HG02840 (cell line): ENCODE data around the gene BRINP2.

Experiments
- ATAC-seq: cut with Tn5 transposase; IDR thresholded peaks from one replicate; pipeline ENCODE4 v1.9.1; 2021; ENCODE audit warnings: mild to moderate bottlenecking, moderate library complexity, moderate number of reproducible peaks; ENCODE audit not compliant: unreplicated experiment, low FRiP score

BRINP2 gene, protein sequence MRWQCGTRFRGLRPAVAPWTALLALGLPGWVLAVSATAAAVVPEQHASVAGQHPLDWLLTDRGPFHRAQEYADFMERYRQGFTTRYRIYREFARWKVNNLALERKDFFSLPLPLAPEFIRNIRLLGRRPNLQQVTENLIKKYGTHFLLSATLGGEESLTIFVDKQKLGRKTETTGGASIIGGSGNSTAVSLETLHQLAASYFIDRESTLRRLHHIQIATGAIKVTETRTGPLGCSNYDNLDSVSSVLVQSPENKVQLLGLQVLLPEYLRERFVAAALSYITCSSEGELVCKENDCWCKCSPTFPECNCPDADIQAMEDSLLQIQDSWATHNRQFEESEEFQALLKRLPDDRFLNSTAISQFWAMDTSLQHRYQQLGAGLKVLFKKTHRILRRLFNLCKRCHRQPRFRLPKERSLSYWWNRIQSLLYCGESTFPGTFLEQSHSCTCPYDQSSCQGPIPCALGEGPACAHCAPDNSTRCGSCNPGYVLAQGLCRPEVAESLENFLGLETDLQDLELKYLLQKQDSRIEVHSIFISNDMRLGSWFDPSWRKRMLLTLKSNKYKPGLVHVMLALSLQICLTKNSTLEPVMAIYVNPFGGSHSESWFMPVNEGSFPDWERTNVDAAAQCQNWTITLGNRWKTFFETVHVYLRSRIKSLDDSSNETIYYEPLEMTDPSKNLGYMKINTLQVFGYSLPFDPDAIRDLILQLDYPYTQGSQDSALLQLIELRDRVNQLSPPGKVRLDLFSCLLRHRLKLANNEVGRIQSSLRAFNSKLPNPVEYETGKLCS

DNA sequence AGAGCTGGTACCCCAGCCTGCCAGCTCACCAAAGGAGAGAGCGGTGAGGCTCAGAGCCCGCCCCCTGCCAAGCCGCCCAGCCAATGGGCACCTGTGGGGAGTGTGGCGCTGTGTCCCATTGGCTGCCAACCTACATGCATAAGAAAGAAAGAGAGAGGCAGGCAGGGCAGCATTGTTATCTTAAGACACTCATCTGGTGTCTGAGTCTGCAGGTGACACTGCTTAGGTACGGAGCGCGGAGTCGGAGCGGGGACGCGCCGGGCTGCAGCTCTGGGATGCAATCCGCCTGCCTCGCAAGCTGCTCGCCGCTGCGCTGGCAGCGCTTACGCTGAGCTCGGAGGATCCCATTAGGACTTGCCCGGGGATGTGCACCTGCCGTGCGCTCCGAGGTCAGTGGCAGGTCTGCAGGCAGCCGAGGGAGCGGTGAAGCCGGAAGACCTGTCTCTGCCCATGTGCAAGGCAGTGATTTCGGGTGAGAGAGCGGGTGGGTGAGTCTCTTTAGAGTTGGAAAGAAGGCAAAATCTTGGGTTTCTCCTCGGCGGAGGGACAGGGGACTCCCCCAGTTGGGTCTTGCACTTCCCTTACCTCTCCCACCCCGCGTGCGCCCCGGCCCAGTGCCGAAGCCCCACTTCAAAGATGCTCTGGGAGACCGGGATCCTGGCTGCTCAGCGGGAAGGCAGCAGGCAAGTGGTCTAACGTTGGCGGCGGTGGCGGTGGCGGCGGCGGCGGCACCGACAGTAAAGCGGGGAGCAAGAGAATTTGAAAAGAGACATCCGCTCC is at the start of gene BRINP2:
TSS of gene BRINP2 (plus strand) at position 203 of the 780 bp plus-strand sequence. CDS start 58,919 bp downstream, outside the sequence.
- ATAC-seq, result no peak

DNA sequence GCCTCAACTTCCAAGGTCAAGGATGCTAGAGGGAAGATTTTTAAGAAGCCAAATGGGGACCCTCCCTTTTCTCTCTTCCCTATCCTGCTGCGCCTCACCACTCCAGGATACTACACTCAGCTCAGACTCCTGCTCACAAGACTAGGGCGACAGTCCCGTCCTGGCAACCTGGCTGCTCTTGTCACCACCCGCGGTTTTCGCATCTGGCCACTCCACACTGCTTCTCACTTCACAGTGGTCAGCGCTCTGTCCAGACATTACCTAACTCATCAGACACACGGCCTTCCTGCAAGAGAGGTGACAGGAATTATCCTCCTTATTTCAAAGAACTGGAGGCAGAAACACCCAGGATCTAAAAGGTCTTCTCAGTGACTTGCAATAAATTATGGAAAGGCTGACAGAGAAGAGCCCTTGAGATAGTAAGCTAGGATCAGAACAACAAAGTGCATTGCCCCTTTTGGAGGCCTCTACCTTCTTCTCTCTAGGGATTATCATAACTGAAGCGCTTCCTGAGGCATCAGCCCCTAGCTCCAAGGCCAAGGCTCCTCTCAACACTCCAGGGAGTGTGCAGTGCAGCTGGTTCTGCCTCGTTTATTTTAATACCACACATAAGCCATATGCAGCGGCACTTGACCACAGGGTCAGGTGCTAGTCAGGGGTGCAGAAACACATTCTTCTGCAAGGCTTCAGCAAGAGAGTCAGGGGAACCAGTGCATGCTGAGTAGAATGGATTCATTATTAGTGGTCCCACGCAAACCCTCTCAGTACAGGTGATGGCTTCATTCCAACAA is 48.1 kb upstream of the BRINP2 start:
- ATAC-seq, result no peak

DNA sequence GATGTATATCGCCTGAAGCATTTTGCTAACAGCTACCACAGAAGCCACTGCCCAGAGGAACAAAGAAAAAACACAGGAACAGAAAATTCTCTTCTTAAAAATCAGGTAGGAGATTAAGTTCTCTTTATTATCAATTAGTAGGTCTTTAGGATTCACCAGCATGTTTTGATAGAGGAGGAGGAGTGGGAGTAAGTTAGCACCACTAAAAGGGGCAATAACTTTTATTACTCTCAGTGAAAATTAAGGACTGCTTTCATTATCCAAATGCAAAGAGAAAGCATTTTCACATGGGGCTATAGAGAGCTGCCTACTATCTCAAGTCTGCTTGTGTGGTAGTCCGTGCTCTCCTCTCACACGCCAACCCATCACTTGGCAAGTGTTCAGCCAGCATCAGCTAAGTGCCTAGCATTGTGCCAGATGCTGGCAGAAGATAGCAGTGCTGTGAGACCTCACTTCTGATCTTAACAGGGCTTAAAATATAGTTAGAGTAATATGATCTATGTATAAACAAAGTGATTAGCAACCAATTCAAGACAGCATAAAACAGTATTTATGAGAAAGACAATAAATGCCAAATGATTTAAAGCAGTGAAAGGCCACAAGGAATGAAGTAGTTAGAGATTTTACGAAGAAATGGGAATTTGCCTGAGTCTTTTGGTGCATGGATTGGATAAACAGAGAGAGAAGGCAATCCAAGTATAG is 46.0 kb upstream of the BRINP2 start:
- no peak for ATAC-seq

DNA sequence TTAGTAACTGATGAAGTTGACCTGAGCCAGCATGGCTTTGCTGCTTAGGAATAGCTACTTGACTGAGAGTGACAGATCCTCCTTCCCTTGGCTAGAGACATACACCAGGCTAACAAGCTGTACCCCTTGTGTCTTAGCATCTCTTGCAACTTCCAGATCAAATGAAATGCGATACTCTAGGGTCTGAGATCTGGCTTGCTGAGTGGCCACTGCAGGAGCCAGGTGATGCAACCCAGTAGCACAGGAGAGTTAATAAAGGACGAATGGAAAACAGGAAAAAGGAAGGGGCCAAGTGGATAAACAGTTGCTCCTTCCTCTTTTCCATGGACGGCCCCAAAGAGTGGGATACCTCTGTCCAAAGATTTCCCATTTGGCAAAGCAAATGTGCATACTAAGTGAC is 44.5 kb upstream of the BRINP2 start:
- ATAC-seq, result no peak

DNA sequence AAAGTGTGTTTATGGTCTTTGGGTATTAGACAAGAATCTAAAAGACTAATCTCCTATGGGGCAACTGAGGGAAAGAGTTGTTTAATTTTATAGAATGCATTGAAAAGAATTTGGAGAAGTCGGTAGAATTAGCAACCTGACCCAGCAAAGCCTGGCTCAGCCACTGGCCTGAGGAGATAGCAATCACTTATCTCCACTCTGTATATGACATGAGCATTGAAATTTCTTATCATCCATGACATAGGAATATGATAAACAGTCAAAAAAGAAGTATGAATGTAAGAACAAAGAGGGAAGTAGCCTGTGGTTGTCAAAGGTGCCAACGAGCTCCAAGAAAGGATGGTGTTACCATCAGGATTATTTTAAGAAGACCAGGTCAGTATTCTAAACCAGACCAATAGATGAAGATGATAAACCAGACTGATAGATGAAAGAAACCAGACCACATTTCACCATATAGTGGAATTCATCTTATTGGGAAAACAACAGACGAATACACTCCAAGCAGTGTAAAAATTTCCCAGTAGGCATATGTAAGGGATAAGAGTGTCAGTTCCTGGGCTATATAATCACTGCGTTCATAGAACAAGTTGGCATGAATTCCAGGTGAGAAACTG is 42.0 kb upstream of the BRINP2 start:
- ATAC-seq, result no peak

DNA sequence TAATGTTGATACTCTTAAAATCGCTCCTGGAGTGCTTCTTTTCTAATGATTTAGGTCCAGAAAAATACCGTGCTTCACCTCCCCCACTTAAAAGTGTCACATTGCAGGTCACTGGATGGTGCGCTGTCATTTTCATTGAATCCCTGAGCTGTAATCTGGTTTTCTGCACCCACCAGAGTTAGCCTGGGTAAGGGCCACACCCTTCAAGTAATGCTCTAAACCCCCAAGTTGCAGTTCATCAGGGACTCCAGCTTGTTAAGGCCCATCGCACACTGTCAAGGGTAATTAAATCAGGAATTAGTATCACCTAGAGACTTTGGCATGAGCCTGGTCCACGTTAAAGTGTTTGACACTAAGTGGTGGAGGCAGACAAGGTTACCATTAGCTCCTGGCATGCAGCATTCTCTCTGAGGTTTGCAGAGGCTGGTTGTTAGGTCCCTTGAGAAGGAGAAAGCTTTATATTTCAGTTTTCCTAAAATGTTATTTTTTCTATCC is 40.3 kb upstream of the BRINP2 start:
- ATAC-seq, result no peak

DNA sequence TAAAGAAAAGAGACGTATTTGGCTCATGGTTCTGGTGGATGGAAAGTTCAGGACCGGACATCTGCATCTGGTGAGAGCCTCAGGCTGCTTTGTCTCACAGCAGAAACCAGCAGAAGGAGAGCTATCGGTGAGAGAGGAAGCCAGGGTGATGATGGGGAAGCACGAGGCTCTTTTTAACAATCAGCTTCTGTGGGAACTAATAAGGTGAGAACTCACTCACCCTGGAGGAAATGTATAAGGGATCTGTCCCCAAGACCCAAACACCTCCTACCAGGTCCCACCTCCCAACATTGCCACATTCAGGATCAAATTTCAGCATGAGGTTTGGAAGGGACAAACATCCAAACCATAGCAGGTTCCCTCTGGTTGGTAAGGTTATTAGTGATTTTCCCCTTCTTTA is 39.0 kb upstream of the BRINP2 start:
- ATAC-seq, result no peak

DNA sequence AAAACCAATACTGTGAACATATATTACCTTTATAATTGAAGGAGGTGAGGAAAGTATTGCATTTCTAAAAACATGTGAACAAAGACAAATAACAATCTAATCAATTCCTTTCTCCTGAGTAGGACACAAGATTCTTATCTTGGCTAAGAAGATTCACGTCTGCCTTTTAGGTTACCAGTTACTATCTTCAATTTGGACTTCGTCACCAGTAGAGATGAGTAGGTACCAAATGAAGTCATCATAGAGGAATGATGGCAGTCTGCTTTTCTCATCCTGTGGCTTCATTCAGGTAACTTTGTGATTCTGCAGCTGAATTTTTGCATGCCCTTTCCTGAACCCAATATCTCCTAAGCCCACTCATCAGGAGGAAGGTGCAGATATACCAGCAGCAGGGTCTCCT is 38.6 kb upstream of the BRINP2 start:
- no peak for ATAC-seq

DNA sequence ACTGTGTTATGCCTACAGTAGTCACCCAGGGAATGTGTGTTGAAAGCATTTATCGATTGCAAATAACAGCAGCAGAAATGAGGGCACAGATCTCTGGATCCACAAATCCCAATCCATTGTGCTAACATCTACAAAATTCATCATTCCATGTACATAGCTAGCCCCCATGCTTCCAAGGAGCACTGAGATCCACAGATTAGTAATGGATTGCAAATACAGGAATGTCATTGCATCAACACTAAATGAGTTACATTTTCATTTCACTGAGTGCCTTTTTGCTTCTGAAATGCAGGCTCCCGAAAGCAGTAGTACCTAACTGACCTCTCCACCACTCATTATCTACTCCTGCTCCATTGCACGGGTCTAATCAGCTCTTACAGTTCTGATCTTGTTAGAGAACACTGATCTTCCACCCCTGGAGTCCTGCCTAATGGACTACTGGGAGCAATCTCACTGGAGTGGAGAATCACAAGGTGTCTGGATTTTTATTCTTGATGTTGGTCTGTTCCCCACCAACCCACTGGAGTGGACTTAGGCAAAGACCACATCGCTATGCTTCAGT is 36.7 kb upstream of the BRINP2 start:
- ATAC-seq, result no peak

DNA sequence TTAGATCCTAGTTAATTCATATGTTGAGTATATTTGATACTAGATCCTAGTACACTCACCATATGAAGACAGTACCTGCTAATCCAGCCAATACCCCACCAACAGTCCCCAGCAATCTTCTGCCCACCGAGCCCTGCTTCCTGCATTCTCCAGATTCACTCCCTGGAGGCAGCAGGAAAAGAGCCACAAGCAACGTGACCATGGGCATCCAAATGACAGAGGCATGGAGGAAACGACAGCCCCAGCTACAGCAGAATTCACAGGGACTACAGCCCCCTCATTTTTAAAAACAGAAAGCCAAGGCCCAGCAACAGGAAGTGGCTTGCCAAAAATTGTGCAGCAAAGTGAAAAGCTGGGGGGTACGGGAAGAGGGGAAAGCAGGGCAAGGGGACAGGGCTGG is 35.5 kb upstream of the BRINP2 start:
- ATAC-seq, result no peak

DNA sequence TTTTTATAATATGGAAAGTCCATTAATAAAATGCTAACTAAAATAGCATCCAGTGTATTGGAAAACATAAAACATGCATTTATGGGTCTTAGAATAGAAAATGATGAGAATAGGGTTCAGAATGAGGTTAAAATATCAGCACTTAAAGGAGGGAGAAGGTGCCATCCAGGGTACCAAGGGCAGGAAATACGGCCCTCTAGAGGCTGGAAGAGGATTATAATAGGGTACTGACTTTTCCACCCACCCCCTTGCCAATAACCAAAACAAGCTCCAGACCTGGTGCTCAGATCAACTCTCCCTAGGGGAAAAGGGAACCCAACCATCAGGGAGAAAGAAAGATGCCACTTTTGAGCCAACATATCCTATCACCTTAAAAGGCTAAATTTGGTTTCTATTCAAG is 32.9 kb upstream of the BRINP2 start:
- ATAC-seq, result no peak

DNA sequence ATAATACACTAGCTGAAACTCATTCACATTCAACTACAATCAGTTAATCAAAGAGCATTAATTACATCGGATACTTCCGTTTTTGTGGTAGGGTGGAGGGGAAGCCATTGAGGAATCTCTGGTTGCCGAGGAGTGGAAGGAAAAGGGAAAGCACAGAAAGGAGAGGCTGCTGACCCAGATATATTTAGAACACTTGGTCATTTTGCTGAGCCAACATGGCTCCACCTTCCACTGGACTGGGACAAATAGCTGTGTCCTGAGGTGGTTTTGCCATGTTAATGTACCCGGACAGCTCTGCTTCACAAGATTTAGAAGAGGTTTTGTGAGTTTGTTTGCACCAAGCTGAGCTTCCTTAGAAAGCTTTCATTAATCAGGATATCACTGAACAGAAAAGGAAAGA is 32.4 kb upstream of the BRINP2 start:
- ATAC-seq, result no peak

DNA sequence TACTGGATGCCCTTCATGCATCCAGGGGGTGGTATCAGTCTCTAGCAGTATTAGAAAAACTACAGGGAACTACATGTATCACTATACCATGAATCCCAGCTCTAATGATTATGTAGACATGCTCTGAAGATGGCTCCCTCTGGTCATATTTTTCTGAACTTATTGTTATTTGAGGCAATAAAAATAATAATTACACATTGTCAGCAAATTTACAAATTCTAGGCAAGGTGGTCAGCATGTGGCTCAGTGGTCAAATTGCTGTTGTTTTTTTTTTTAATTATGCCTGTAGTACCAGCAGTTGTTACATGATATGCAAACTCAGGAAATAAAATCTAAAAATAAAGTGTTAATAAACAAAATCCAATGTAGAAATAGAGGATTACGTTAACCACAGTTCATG is 28.7 kb upstream of the BRINP2 start:
- no peak for ATAC-seq

DNA sequence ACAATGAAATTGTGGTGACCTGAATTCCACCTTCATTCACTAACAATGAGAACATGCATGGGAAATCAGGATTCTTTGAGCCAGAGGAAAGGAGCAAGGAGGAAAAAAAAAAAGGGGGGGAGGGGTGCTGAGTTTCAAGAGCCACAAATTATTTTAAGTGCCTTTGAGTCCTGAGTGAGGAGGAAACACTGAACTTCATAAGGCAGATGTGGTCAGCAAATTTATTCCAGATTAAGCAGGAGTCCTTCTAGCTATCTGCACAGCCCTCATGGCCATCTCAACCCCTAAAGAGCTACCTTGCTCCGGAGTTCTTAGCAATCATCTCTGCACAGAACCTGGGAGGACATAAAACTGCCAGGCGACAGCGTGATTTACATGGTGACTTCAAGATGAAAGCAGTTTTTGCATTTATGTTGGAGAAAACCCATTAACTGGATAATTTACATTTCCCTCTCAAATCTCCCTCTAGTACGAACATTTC is 27.9 kb upstream of the BRINP2 start:
- ATAC-seq, result no peak

DNA sequence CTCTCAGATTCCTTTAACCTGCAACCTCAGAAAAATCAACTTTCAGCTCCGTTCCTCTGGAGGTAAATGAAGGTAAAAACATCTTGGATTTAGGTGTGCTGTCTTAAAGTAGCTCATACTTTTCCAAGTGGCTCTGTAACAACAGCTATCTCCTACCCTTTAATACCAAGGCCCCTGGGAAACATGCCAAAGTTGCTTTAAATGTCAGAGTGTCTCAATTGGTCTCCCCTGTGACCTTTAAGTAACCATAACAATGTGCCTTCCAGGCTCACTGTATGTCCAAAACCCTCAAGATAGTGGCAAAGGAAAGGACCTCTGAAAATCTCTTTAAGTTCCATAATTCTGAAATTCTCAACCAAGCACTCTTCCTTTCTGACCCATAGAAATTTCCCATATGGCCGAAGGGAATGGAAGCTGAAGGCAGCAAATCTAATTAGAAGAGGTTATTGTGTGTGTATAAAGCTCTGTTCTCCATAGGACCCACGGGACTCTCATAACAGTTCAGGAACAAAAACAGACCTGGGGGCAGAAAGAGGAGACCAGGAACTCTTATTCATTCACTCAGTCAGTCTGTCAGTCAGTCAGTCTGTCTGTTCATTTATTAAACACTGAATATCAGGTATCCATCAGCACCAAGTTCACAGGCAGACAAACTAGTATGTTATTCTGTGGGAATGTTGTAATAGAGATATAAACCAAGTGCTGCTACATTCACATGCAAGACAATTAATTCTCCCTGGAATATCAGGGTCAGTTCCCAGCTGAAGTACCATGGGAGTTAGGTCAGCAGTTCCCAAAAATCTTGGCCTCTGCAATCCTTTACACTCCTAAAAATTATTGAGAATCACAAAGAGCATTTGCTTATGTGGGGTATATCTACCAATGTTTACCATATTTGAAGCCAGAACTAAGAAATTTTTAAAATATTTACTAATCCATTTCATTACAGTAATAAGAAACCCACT is 25.4 kb upstream of the BRINP2 start:
- ATAC-seq, result no peak

DNA sequence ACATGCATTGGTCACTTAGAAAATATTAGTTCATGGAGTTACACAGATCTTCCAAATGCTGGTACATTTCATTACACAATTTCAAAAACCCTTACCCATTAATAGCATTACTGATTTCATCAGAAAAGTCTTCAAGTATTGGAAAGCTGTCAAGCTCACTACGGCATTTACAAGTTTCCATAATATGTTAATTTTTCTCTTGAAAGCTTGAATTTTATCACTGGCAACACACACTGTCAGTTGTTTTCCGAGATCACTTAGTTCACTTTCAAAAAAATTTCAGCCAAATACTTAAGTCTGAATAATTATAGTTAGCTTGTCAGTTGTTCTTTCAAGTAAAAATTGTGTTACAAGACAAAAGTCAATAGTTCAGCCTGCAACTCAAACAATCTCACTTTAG is 24.3 kb upstream of the BRINP2 start:
- ATAC-seq, result no peak

DNA sequence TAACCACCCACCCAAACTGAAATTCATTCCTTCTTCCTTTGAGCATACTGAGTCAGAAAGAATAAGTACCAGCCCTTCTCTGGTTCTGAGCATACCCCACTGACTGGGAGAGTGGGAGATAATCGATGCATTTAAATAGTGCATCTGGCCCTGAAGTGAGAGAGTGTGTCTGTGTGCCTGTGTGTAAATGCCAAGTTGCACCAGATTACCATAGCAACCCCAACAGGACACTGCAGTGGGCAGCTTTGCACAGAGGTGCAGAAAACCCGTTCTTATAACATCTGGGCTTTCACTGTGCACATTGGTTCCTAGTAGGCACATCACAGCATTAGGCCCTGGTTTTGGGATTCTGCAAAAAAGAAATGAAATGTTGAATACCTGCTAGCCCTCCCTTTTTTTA is 8.5 kb upstream of the BRINP2 start:
- ATAC-seq, result no peak
